HepG2 (cell line): ENCODE measurements around the gene NRN1L. TPM values are rescaled to one million over a fixed set of nuclear protein-coding genes. Genes with fewer than 3 reads are reported as not detected.
A peak's percentile ranks its signal among the peaks of the same experiment; 100 is the strongest.

Experiments
- ATAD3A ChIP-seq: sonication (generic); formaldehyde crosslinking; IDR thresholded peaks from 2 replicates; pipeline ENCODE4 v1.4.0; 2020; ENCODE audit warnings: missing genetic modification reagents
- BRCA1 ChIP-seq: sonication (generic); formaldehyde crosslinking; IDR thresholded peaks from 2 replicates; pipeline ENCODE4 v1.4.0; 2020; ENCODE audit warnings: missing genetic modification reagents
- ERF ChIP-seq: IDR thresholded peaks from 2 replicates; pipeline ENCODE4 v1.6.1; 2018; ENCODE audit warnings: missing biosample characterization, missing genetic modification reagents
- HNF4G ChIP-seq, 2 experiments: sonication (generic) in 1 of 2; formaldehyde crosslinking in 1 of 2; IDR thresholded peaks; 2 replicates each; pipeline versions ENCODE4 v1.4.0 to v1.6.1; 2011 to 2020; ENCODE audit warnings: borderline replicate concordance in 2 of 2, low read depth in 2 of 2, mild to moderate bottlenecking in 2 of 2, low read length in 1 of 2, missing genetic modification reagents in 1 of 2, moderate library complexity in 1 of 2
- HOXA7 ChIP-seq: sonication (generic); formaldehyde crosslinking; IDR thresholded peaks from 2 replicates; pipeline ENCODE4 v1.8.1; 2022; ENCODE audit warnings: mild to moderate bottlenecking, missing genetic modification reagents, moderate library complexity
- KDM2A ChIP-seq: sonication (generic); formaldehyde crosslinking; IDR thresholded peaks from 2 replicates; pipeline ENCODE4 v1.4.0; 2020; ENCODE audit warnings: low read depth, missing genetic modification reagents, borderline replicate concordance
- MLLT10 ChIP-seq: sonication (generic); formaldehyde crosslinking; IDR thresholded peaks from 2 replicates; pipeline ENCODE4 v1.4.0; 2020; ENCODE audit warnings: missing genetic modification reagents
- NAIF1 ChIP-seq: sonication (generic); formaldehyde crosslinking; IDR thresholded peaks from 2 replicates; pipeline ENCODE4 v1.5.0; 2020; ENCODE audit warnings: mild to moderate bottlenecking, missing genetic modification reagents, borderline replicate concordance
- NFRKB ChIP-seq: fragments of 450-650 bp; IDR thresholded peaks from 2 replicates; pipeline ENCODE4 v1.6.1; 2017
- NFYB ChIP-seq: sonication (generic); formaldehyde crosslinking; IDR thresholded peaks from 2 replicates; pipeline ENCODE4 v1.4.0; 2020; ENCODE audit warnings: missing genetic modification reagents
- RFXANK ChIP-seq: IDR thresholded peaks from 2 replicates; pipeline ENCODE4 v1.6.1; 2016
- ZFP90 ChIP-seq: sonication (generic); formaldehyde crosslinking; IDR thresholded peaks from 2 replicates; pipeline ENCODE4 v1.8.0; 2022; ENCODE audit warnings: missing genetic modification reagents, mild to moderate bottlenecking, inconsistent platforms, borderline replicate concordance
- ZNF224 ChIP-seq: sonication (generic); formaldehyde crosslinking; IDR thresholded peaks from 2 replicates; pipeline ENCODE4 v1.5.0; 2020; ENCODE audit warnings: mild to moderate bottlenecking, missing genetic modification reagents
- ZNF234 ChIP-seq: sonication (generic); formaldehyde crosslinking; conservative IDR thresholded peaks from 2 replicates; pipeline ENCODE4 v1.5.1; 2020; ENCODE audit warnings: mild to moderate bottlenecking, missing genetic modification reagents
- ZNF44 ChIP-seq: sonication (generic); formaldehyde crosslinking; IDR thresholded peaks from 2 replicates; pipeline ENCODE4 v1.5.1; 2020; ENCODE audit warnings: mild to moderate bottlenecking, missing genetic modification reagents
- ZNF451 ChIP-seq: sonication (generic); formaldehyde crosslinking; IDR thresholded peaks from 2 replicates; pipeline ENCODE4 v1.5.0; 2020; ENCODE audit warnings: mild to moderate bottlenecking, missing genetic modification reagents
- ZNF780A ChIP-seq: sonication (generic); formaldehyde crosslinking; IDR thresholded peaks from 2 replicates; pipeline ENCODE4 v1.8.0; 2022; ENCODE audit warnings: mild to moderate bottlenecking, missing genetic modification reagents, moderate library complexity
- ZNF850 ChIP-seq: sonication (generic); formaldehyde crosslinking; conservative IDR thresholded peaks from 2 replicates; pipeline ENCODE4 v1.9.0; 2021; ENCODE audit warnings: mild to moderate bottlenecking, missing genetic modification reagents
- polyA plus RNA-seq, 8 experiments: library from polyadenylated mRNA; depleted of rRNA in 3 of 8; stranded (reverse) in 7 of 8; unstranded in 1 of 8; fragments of >200 nt; fragmentation: Illumina TruSeq in 4 of 8; extraction: Trizol in 4 of 8; gene quantifications; 2 replicates each; pipeline versions ENCODE4 v1.2.1 to v1.2.3, GENCODE V29; 2011 to 2016; ENCODE audit warnings: low read depth in 4 of 8, missing spikeins in 1 of 8, mixed read lengths in 1 of 8; ENCODE audit not compliant: insufficient read depth in 1 of 8
- total RNA-seq, 5 experiments: library from RNA; depleted of rRNA; stranded (reverse); fragments of >200 nt; fragmentation: Illumina TruSeq; extraction: Trizol; gene quantifications; 2 replicates each; pipeline ENCODE4 v1.2.3, GENCODE V29; 2016; ENCODE audit warnings: low read depth in 1 of 5
- TF ChIP-seq, protein P1 (sequence below): sonication (generic); formaldehyde crosslinking; IDR thresholded peaks from 2 replicates; pipeline ENCODE4 v1.4.0; 2020; ENCODE audit warnings: low read depth, missing genetic modification reagents
- TF ChIP-seq, protein P2 (sequence below): IDR thresholded peaks from 2 replicates; pipeline ENCODE4 v1.6.1; 2016; ENCODE audit warnings: missing compliant biosample characterization, missing genetic modification reagents, borderline replicate concordance
- TF ChIP-seq, protein P3 (sequence below): sonication (generic); formaldehyde crosslinking; IDR thresholded peaks from 2 replicates; pipeline ENCODE4 v1.5.1; 2020; ENCODE audit warnings: missing genetic modification reagents, mild to moderate bottlenecking, borderline replicate concordance
- TF ChIP-seq, protein P4 (sequence below): sonication (generic); formaldehyde crosslinking; IDR thresholded peaks from 2 replicates; pipeline ENCODE4 v1.5.1; 2020; ENCODE audit warnings: missing genetic modification reagents, mild to moderate bottlenecking, borderline replicate concordance

Gene NRN1L
- total and polyA plus RNA-seq, 2 of the 13 experiments (the other 11 are each of a cell fraction or from before 2014, with no cell fraction given) = 0.53 to 1.2 TPM

DNA sequence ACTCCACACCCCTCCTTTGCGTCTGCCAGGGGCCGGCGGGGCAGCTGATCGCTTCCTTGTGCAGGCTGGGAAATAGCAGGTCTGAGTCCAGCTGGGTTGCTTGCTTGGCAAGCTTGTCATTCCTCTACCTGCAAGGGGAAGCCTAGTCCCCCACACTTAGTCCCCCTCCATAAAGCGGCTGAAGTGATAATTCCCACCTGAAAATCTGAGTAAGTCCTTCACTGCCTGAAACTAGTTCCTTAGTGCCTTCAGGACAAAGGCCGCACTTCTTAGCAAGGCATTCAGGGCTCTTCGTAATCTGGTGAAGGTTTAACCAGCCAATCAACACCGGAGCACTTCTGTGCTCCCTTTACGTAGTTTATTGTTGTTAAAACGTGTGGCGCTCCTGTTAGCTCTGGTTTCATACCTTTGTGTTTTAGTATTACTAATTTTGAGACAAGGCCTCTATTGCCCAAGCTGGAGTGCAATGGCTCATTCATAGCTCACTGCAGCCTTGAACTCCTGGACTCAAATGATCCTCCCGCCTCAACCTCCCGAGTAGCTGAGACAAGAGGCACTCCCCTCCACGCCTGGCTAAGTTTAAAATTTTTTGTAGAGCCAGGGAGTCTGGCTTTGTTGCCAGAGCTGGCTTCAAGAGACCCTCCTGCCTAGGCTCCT, 9.2 kb downstream of the NRN1L start (continued):
- TF ChIP-seq, protein P1, sequence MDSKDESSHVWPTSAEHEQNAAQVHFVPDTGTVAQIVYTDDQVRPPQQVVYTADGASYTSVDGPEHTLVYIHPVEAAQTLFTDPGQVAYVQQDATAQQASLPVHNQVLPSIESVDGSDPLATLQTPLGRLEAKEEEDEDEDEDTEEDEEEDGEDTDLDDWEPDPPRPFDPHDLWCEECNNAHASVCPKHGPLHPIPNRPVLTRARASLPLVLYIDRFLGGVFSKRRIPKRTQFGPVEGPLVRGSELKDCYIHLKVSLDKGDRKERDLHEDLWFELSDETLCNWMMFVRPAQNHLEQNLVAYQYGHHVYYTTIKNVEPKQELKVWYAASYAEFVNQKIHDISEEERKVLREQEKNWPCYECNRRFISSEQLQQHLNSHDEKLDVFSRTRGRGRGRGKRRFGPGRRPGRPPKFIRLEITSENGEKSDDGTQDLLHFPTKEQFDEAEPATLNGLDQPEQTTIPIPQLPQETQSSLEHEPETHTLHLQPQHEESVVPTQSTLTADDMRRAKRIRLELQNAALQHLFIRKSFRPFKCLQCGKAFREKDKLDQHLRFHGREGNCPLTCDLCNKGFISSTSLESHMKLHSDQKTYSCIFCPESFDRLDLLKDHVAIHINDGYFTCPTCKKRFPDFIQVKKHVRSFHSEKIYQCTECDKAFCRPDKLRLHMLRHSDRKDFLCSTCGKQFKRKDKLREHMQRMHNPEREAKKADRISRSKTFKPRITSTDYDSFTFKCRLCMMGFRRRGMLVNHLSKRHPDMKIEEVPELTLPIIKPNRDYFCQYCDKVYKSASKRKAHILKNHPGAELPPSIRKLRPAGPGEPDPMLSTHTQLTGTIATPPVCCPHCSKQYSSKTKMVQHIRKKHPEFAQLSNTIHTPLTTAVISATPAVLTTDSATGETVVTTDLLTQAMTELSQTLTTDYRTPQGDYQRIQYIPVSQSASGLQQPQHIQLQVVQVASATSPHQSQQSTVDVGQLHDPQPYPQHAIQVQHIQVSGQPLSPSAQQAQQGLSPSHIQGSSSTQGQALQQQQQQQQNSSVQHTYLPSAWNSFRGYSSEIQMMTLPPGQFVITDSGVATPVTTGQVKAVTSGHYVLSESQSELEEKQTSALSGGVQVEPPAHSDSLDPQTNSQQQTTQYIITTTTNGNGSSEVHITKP (CRISPR knock-in tag) = no peak; the same call in 1 of the 2 replicates
- TF ChIP-seq, protein P2, sequence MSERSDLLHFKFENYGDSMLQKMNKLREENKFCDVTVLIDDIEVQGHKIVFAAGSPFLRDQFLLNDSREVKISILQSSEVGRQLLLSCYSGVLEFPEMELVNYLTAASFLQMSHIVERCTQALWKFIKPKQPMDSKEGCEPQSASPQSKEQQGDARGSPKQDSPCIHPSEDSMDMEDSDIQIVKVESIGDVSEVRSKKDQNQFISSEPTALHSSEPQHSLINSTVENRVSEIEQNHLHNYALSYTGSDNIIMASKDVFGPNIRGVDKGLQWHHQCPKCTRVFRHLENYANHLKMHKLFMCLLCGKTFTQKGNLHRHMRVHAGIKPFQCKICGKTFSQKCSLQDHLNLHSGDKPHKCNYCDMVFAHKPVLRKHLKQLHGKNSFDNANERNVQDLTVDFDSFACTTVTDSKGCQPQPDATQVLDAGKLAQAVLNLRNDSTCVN (CRISPR knock-in tag) = no peak
- TF ChIP-seq ZNF224 (CRISPR knock-in tag) (peak; percentile 16; the same call in 1 of the 2 replicates), NAIF1 (CRISPR knock-in tag) (no peak), NFYB (no peak), ZFP90 (CRISPR knock-in tag) (no peak), HOXA7 (CRISPR knock-in tag) (no peak), ZNF780A (CRISPR knock-in tag) (no peak), ZNF451 (CRISPR knock-in tag) (no peak), ZNF850 (CRISPR knock-in tag) (no peak), RFXANK (CRISPR knock-in tag) (no peak), BRCA1 (CRISPR knock-in tag) (0 out of 2 replicates have a peak, but pooled peaks have one; percentile 14), HNF4G (IDR thresholded peaks at IDR 0.05; ENCODE audit: borderline replicate concordance, low read depth, low read length) (no peak), HNF4G (CRISPR knock-in tag; IDR thresholded peaks at IDR 0.05; ENCODE audit: borderline replicate concordance, low read depth) (no peak), MLLT10 (CRISPR knock-in tag) (no peak), ATAD3A (CRISPR knock-in tag) (no peak), ZNF44 (CRISPR knock-in tag) (no peak), NFRKB (no peak), KDM2A (CRISPR knock-in tag) (0 out of 2 replicates have a peak, but pooled peaks have one; percentile 14), ZNF234 (CRISPR knock-in tag) (0 out of 2 replicates have a peak, but pooled peaks have one; percentile 41), ERF (no peak)
- TF ChIP-seq, protein P3, sequence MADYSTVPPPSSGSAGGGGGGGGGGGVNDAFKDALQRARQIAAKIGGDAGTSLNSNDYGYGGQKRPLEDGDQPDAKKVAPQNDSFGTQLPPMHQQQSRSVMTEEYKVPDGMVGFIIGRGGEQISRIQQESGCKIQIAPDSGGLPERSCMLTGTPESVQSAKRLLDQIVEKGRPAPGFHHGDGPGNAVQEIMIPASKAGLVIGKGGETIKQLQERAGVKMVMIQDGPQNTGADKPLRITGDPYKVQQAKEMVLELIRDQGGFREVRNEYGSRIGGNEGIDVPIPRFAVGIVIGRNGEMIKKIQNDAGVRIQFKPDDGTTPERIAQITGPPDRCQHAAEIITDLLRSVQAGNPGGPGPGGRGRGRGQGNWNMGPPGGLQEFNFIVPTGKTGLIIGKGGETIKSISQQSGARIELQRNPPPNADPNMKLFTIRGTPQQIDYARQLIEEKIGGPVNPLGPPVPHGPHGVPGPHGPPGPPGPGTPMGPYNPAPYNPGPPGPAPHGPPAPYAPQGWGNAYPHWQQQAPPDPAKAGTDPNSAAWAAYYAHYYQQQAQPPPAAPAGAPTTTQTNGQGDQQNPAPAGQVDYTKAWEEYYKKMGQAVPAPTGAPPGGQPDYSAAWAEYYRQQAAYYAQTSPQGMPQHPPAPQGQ (CRISPR knock-in tag) = no peak; the same call in 1 of the 2 replicates
- TF ChIP-seq, protein P4, sequence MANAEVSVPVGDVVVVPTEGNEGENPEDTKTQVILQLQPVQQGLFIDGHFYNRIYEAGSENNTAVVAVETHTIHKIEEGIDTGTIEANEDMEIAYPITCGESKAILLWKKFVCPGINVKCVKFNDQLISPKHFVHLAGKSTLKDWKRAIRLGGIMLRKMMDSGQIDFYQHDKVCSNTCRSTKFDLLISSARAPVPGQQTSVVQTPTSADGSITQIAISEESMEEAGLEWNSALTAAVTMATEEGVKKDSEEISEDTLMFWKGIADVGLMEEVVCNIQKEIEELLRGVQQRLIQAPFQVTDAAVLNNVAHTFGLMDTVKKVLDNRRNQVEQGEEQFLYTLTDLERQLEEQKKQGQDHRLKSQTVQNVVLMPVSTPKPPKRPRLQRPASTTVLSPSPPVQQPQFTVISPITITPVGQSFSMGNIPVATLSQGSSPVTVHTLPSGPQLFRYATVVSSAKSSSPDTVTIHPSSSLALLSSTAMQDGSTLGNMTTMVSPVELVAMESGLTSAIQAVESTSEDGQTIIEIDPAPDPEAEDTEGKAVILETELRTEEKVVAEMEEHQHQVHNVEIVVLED (CRISPR knock-in tag) = no peak
